IMR-90 (cell line): ENCODE data around the gene VMAC. TPM values are rescaled to one million over a fixed set of nuclear protein-coding genes. Genes with fewer than 3 reads are reported as not detected.

Source experiments
- ATAC-seq: fragments of 200-7000 bp; cut with Tn5 transposase; 2 replicates; pipeline ENCODE4 v1.9.1; 2020; ENCODE audit warnings: low read depth, mild to moderate bottlenecking, moderate library complexity
- BruUV-seq: library from RNA; stranded (reverse); fragments of 400-500 nt; replicated peaks from 2 replicates; lab custom pipeline; 2021; lab: Mats Ljungman, UMichigan
- CTCF ChIA-PET: fragments of 300-600 bp; formaldehyde crosslinking; extraction: SDS; loops from one replicate; lab custom pipeline; 2021; ENCODE audit warnings: antibody characterized with exemption; lab: Yijun Ruan, JAX
- POLR2A ChIA-PET: fragments of 300-600 bp; sonication (Branson Sonifier 250); formaldehyde crosslinking; loops from one replicate; lab custom pipeline; 2022; ENCODE audit warnings: antibody characterized with exemption; ENCODE audit not compliant: unreplicated experiment; lab: Charles Lee
- DNase-seq: peaks from one replicate; pipeline ENCODE4 v3.0.0; 2013
- H2AFZ ChIP-seq: replicated peaks from 2 replicates; pipeline ENCODE3; 2013; ENCODE audit warnings: low read length, mild to moderate bottlenecking; ENCODE audit not compliant: poor library complexity
- H2AK5ac ChIP-seq: 2 replicates; pipeline ENCODE4 v1.6.1; 2013; ENCODE audit warnings: low read depth, low read length, inconsistent platforms
- H2AK9ac ChIP-seq: replicated peaks from 2 replicates; pipeline ENCODE3; 2013; ENCODE audit warnings: mild to moderate bottlenecking, low read depth, low read length, moderate library complexity; ENCODE audit not compliant: poor library complexity
- H2BK120ac ChIP-seq: 2 replicates; pipeline ENCODE4 v1.6.1; 2013; ENCODE audit warnings: low read depth, low read length, inconsistent platforms
- H2BK15ac ChIP-seq: 3 replicates; pipeline ENCODE4 v1.6.1; 2013; ENCODE audit warnings: low read depth, low read length, inconsistent platforms
- H2BK20ac ChIP-seq: 2 replicates; pipeline ENCODE4 v1.6.1; 2013; ENCODE audit warnings: low read depth, mild to moderate bottlenecking, inconsistent platforms, low read length, moderate library complexity
- H2BK5ac ChIP-seq: 2 replicates; pipeline ENCODE4 v1.6.1; 2013; ENCODE audit warnings: mild to moderate bottlenecking, low read depth, low read length, inconsistent platforms; ENCODE audit not compliant: poor library complexity, severe bottlenecking
- H3K14ac ChIP-seq: replicated peaks from 2 replicates; pipeline ENCODE4 v1.6.1; 2013; ENCODE audit warnings: low read depth, low read length, inconsistent platforms
- H3K18ac ChIP-seq: 2 replicates; pipeline ENCODE4 v1.6.1; 2013; ENCODE audit warnings: low read depth, low read length, control low read depth
- H3K23ac ChIP-seq: 2 replicates; pipeline ENCODE4 v1.6.1; 2013; ENCODE audit warnings: low read depth, low read length, inconsistent platforms
- H3K27ac ChIP-seq: 2 replicates; pipeline ENCODE4 v1.5.1; 2013; ENCODE audit warnings: mild to moderate bottlenecking, control low read depth, low read length; ENCODE audit not compliant: insufficient read depth
- H3K27me3 ChIP-seq: 2 replicates; pipeline ENCODE4 v1.6.1; 2013; ENCODE audit warnings: low read length; ENCODE audit not compliant: control insufficient read depth, insufficient read depth
- H3K36me3 ChIP-seq: 2 replicates; pipeline ENCODE4 v1.6.1; 2013; ENCODE audit warnings: low read length, mixed read lengths; ENCODE audit not compliant: control insufficient read depth, insufficient read depth
- H3K4ac ChIP-seq: 2 replicates; pipeline ENCODE4 v1.6.1; 2013; ENCODE audit warnings: low read depth, low read length, inconsistent platforms
- H3K4me1 ChIP-seq: 2 replicates; pipeline ENCODE4 v1.6.1; 2013; ENCODE audit warnings: low read length, mixed read lengths; ENCODE audit not compliant: control insufficient read depth, insufficient read depth
- H3K4me2 ChIP-seq: 2 replicates; pipeline ENCODE4 v1.6.1; 2013; ENCODE audit warnings: low read depth, mild to moderate bottlenecking, control low read depth, low read length, moderate library complexity
- H3K4me3 ChIP-seq: 2 replicates; pipeline ENCODE4 v1.5.1; 2013; ENCODE audit warnings: low read depth, mild to moderate bottlenecking, control low read depth, low read length, moderate library complexity; ENCODE audit not compliant: insufficient read depth
- H3K56ac ChIP-seq: 2 replicates; pipeline ENCODE4 v1.6.1; 2013; ENCODE audit warnings: low read length, inconsistent platforms; ENCODE audit not compliant: insufficient read depth; ENCODE audit errors: extremely low read depth
- H3K79me1 ChIP-seq, 2 experiments: 2 replicates each; pipeline ENCODE4 v1.6.1; 2013; ENCODE audit warnings: low read length in 2 of 2, inconsistent platforms in 1 of 2, low read depth in 1 of 2
- H3K9ac ChIP-seq: 2 replicates; pipeline ENCODE4 v1.6.1; 2013; ENCODE audit warnings: low read depth, low read length, control low read depth
- H3K9me1 ChIP-seq: 2 replicates; pipeline ENCODE4 v1.6.1; 2013; ENCODE audit warnings: low read length, inconsistent platforms; ENCODE audit not compliant: insufficient read depth
- H3K9me3 ChIP-seq: 2 replicates; pipeline ENCODE4 v1.6.1; 2013; ENCODE audit warnings: low read length; ENCODE audit not compliant: control insufficient read depth, insufficient read depth
- H4K20me1 ChIP-seq: 2 replicates; pipeline ENCODE4 v1.6.1; 2013; ENCODE audit warnings: low read length, inconsistent platforms; ENCODE audit not compliant: insufficient read depth
- H4K5ac ChIP-seq: 2 replicates; pipeline ENCODE4 v1.6.1; 2013; ENCODE audit warnings: mild to moderate bottlenecking, low read depth, low read length, control low read depth
- H4K8ac ChIP-seq, 2 experiments: 2 replicates each; pipeline ENCODE4 v1.6.1; 2013; ENCODE audit warnings: low read depth in 2 of 2, low read length in 2 of 2, control low read depth in 1 of 2, inconsistent platforms in 1 of 2
- H4K91ac ChIP-seq: 2 replicates; pipeline ENCODE4 v1.6.1; 2013; ENCODE audit warnings: low read depth, low read length, inconsistent platforms; ENCODE audit not compliant: insufficient read depth
- BHLHE40 ChIP-seq: fragments of 150-350 bp; IDR thresholded peaks from 2 replicates; pipeline ENCODE4 v1.6.1; 2016; ENCODE audit warnings: mild to moderate bottlenecking, low read depth, low read length
- CEBPB ChIP-seq: IDR thresholded peaks from 2 replicates; pipeline ENCODE4 v1.6.1; 2012; ENCODE audit warnings: low read depth, low read length, improper control_type of control experiment
- MAFK ChIP-seq: IDR thresholded peaks from 2 replicates; pipeline ENCODE4 v1.6.1; 2012; ENCODE audit warnings: low read depth, low read length, improper control_type of control experiment
- MAZ ChIP-seq: IDR thresholded peaks from 2 replicates; pipeline ENCODE4 v1.6.1; 2012; ENCODE audit warnings: low read depth, mild to moderate bottlenecking, low read length, improper control_type of control experiment, moderate library complexity, borderline replicate concordance
- MXI1 ChIP-seq: IDR thresholded peaks from 2 replicates; pipeline ENCODE4 v1.6.1; 2012; ENCODE audit warnings: low read depth, mild to moderate bottlenecking, low read length, moderate library complexity, borderline replicate concordance
- NFE2L2 ChIP-seq: fragments of 150-350 bp; IDR thresholded peaks from 2 replicates; pipeline ENCODE4 v1.6.1; 2016; ENCODE audit warnings: low read depth, mild to moderate bottlenecking, low read length
- RAD21 ChIP-seq: IDR thresholded peaks from 2 replicates; pipeline ENCODE4 v1.6.1; 2012; ENCODE audit warnings: low read length, improper control_type of control experiment
- RCOR1 ChIP-seq: IDR thresholded peaks from 2 replicates; pipeline ENCODE4 v1.6.1; 2012; ENCODE audit warnings: mild to moderate bottlenecking, low read length, improper control_type of control experiment; ENCODE audit not compliant: insufficient replicate concordance
- RFX5 ChIP-seq: IDR thresholded peaks from 2 replicates; pipeline ENCODE4 v1.8.0; 2012; ENCODE audit warnings: low read depth, mild to moderate bottlenecking, low read length, moderate library complexity
- SMC3 ChIP-seq: fragments of 150-350 bp; IDR thresholded peaks from 2 replicates; pipeline ENCODE4 v1.6.1; 2016; ENCODE audit warnings: low read depth, mild to moderate bottlenecking, antibody characterized with exemption, low read length, moderate library complexity
- WGBS, 2 experiments: methylation state at CpG; one replicate each; pipeline versions ENCODE4 v1.1.5 to v1.1.7; 2013; ENCODE audit warnings: missing lambda C conversion rate in 2 of 2; ENCODE audit not compliant: insufficient read length in 1 of 2; ENCODE audit errors: extremely low coverage in 2 of 2; 5-methylcytosine and 5-hydroxymethylcytosine counted together
- dilution Hi-C: fragments of 300-500 bp; cut with HindIII; formaldehyde crosslinking; loops from one replicate; pipeline ENCODE4 v1.14.3; 2018; ENCODE audit warnings: low sequenced_read_pairs; ENCODE audit not compliant: unreplicated experiment
- in situ Hi-C: fragments of 300-500 bp; cut with MboI; formaldehyde crosslinking; loops from 3 replicates; pipeline ENCODE4 v1.14.3; 2019; ENCODE audit warnings: low sequenced_read_pairs, inconsistent platforms, mixed read lengths
- intact Hi-C: fragments of 100-400 bp; cut with micrococcal nuclease; formaldehyde crosslinking; loops from 2 replicates; pipeline ENCODE4 v1.10.0; 2022
- polyA plus RNA-seq, 3 experiments: library from polyadenylated mRNA; depleted of rRNA; stranded (reverse); fragments of >200 nt; gene quantifications; 2 replicates each; pipeline ENCODE4 v1.2.3, GENCODE V29; 2012; ENCODE audit warnings: low replicate concordance in 1 of 3
- total RNA-seq: library from RNA; depleted of rRNA; stranded (reverse); fragments of >200 nt; gene quantifications from 2 replicates; pipeline ENCODE4 v1.2.3, GENCODE V29; 2012
- TF ChIP-seq, protein P1 (sequence below): fragments of 150-350 bp; IDR thresholded peaks from 2 replicates; pipeline ENCODE4 v1.6.1; 2017; ENCODE audit warnings: mild to moderate bottlenecking, antibody characterized with exemption, low read length, low read depth
- TF ChIP-seq, protein P2 (sequence below): fragments of 150-350 bp; IDR thresholded peaks from 2 replicates; pipeline ENCODE4 v1.6.1; 2016; ENCODE audit warnings: low read depth, mild to moderate bottlenecking, low read length, moderate library complexity, borderline replicate concordance

The VMAC gene
- total and polyA plus RNA-seq, 2 of the 4 experiments (the other 2 are of a cell fraction): 1.4 to 3.1 TPM

DNA sequence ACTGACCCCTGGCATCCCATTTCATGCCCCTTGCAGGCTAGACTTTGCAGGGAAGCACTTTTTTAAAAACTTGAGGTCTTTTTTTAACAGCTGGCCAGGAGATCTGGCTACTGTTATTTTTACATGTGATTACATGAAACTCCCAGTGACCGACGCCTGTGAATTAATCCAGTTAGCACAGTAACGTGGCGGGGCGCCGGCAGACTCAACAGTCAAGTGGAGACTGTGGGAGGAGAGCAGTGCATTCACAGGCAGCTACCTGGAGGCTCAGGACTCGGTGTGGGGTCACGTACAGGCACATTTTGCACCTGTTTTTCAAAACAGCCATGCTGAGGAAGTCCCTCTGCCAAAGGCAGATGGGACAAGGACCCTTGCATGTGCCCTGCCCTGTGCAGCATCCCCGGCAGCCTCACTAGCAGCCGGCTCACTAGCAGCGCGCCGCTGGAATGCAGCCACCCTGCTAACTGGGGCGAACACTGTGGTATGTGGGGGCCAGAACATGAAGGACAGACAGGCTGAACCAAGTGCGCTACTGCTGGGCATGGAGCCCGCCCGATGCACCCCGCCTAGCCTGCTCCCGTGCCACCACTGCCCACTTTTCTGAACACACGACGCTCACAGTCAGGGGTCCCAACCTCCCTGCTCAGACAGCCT, 28.1 kb downstream of the VMAC start (continued):
- TF ChIP-seq, protein P1, sequence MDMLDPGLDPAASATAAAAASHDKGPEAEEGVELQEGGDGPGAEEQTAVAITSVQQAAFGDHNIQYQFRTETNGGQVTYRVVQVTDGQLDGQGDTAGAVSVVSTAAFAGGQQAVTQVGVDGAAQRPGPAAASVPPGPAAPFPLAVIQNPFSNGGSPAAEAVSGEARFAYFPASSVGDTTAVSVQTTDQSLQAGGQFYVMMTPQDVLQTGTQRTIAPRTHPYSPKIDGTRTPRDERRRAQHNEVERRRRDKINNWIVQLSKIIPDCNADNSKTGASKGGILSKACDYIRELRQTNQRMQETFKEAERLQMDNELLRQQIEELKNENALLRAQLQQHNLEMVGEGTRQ: no peak

DNA sequence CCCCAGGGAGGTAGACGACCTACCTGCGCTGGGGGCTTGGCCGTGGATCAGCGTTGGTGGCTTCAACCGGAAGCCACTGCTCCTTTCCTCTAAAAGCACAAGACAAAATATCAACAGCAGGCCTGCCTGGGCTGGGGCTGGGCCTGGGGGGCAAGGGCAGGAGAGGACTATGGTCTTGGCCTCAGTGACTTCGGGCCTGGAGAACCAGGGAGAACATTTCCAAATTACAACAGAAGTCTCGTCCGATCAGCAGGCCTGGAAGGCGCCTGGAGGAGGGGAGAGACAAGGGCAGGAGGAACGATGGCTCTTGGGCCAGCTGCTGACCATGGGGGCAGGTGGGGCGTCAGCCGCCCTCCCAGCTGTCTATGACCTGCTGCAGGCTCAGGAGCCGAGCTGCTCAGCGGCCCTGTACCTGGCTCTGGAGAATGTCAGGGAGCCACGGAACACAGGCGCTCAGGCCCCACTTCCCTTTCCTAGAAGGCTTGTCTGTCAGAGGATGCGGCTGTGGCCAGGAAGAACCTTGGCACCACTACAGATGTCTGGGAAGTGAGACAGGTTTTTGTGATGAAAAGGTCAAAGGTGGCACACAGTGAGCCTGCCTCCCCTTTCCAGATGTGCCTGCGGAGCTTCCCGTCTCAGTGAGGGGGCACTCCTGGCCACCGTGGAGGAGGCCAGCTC, 28.9 kb downstream of the VMAC start:
- Histone ChIP-seq H3K18ac (peak overlapping the region; percentile 14; the same call in 1 of the 2 replicates), H2BK120ac (peak overlapping the region; percentile 86), H3K4ac (peak overlapping the region; percentile 94), H3K4me2 (no peak overlapping the region), H4K5ac (peak overlapping the region; percentile 19; the same call in 1 of the 2 replicates), H3K14ac (peak overlapping the region; percentile 94), H4K8ac (peak overlapping the region in 1 of 2 experiments; percentile 24; a peak in 1 of 4 replicates), H4K20me1 (peaks cover 34% of the 10 kb centered on the region), H4K91ac (peak overlapping the region; percentile 84), H2AK9ac (peak overlapping the region; percentile 60), H3K9me1 (peaks cover 34% of the 10 kb centered on the region), H3K56ac (no peak overlapping the region), H3K9me3 (no peaks in the 10 kb centered on the region), H3K36me3 (peaks cover 52% of the 10 kb centered on the region), H2AFZ (no peak overlapping the region), H3K23ac (no peak overlapping the region), H3K27ac (peak overlapping the region; percentile 69), H2BK15ac (peak overlapping the region; percentile 81; the same call in 2 of the 3 replicates), H2AK5ac (peak overlapping the region; percentile 99), H3K4me3 (no peak overlapping the region), H2BK5ac (peak overlapping the region; percentile 74), H3K79me1 (peaks cover 32 to 76% of the 10 kb centered on the region in 2 experiments; a peak in 3 of 4 replicates), H3K4me1 (peaks cover 32% of the 10 kb centered on the region), H2BK20ac (no peak overlapping the region), H3K9ac (no peak overlapping the region; the same call in 1 of the 2 replicates), H3K27me3 (no peaks in the 10 kb centered on the region)
- BruUV-seq: no TSS peak
- no peak for ATAC-seq
- ChIA-PET CTCF (no interaction called here), POLR2A (no interaction called here)
- dilution Hi-C loops (no loop called here), intact Hi-C loops (loop anchor here (2.0 kb wide), 1 partner anchor 29 kb away; the partner anchor contains the start of gene VMAC), in situ Hi-C loops (no loop called here)
- 82% methylated on average over 12 of the region's 20 CpGs; no CpG with 5 or more reads in 1 of the 2 experiments for WGBS, 2 experiments
- no peak for DNase-seq
- TF ChIP-seq RCOR1 (no peak), MAFK (no peak), RFX5 (no peak), SMC3 (no peak), NFE2L2 (no peak), MAZ (no peak), BHLHE40 (no peak), RAD21 (no peak), CEBPB (no peak), MXI1 (no peak)
- TF ChIP-seq, protein P2, sequence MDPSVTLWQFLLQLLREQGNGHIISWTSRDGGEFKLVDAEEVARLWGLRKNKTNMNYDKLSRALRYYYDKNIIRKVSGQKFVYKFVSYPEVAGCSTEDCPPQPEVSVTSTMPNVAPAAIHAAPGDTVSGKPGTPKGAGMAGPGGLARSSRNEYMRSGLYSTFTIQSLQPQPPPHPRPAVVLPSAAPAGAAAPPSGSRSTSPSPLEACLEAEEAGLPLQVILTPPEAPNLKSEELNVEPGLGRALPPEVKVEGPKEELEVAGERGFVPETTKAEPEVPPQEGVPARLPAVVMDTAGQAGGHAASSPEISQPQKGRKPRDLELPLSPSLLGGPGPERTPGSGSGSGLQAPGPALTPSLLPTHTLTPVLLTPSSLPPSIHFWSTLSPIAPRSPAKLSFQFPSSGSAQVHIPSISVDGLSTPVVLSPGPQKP: no peak
